IPS-NIHi11 (cell line): Measurements from ENCODE around the gene MAP3K20.
"Not testable (repeated sequence)": the region's sequence is repeated elsewhere in the genome, so short reads cannot be mapped to it uniquely, and the experiment has no call there.

Source experiments
- DNase-seq: peaks from one replicate; pipeline ENCODE4 v3.0.0; 2012; ENCODE audit warnings: mixed read lengths, low spot score

Gene MAP3K20

DNA sequence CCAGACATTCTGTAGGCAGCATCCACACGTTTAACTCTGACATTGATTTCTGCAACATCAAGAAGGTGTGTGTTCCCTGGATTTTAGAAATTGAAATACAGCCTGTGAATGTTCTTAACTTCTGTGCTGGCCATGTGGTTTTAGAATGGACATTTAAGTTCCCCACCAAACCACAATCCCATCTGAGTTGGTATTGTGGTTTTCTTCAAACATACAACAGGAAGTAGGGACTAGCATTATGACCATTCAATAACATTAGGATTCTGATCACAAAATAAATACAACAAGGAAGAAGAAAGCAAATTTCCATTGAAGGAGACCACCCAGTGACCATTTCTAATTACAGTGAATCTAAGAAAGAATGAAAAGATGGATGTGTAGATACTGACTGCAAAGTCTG, 51.2 kb downstream of the MAP3K20 start:
- no peak for DNase-seq

- not testable (repeated sequence) for DNase-seq
Measured at GRCh38 chr2:173128132-173128531, 52.5 kb downstream of the MAP3K20 start.

DNA sequence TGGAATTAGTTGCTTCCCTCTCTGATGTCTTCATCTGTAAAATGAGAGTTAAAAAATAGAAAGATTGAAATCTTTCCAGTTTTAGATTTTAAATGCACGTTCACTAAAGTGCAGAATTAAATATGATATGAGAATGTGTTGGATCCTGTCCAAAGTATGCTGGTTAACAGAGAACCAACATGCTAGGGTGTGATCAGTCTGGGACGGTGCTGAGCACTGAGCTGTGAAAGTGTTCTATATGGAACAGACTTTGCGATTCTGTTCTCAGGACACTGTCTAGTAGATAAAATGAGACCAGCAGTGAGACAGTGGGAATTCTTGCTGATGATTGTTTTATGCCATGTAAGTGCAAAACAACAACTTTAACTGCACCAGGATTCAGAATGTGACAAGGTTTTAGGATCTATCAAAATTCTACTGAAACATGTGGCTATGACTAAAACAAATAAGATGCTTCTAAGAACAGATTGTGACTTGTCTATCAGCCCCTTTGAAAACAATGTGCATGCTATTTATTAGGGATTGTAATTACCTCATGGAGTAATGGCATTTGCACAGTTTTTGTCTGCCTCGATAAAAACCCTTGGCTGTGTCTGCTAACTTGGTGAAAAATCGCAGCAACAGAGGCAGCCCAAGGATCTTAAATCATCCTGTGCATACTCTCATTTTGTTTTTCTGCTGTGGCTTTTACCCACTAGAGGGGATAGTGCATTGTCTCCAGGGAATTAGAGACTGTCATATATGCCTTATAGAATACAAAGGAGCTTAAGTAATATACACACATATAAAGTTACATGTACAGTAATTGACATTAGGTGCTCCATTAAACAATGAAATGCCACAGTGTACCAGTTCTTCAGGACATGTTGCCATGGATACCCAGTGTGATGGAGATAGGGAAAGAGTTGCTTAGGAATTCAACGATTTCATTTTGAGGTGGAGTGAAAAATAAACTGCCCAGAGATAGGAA, 55.1 kb downstream of the MAP3K20 start:
- DNase-seq: no peak

DNA sequence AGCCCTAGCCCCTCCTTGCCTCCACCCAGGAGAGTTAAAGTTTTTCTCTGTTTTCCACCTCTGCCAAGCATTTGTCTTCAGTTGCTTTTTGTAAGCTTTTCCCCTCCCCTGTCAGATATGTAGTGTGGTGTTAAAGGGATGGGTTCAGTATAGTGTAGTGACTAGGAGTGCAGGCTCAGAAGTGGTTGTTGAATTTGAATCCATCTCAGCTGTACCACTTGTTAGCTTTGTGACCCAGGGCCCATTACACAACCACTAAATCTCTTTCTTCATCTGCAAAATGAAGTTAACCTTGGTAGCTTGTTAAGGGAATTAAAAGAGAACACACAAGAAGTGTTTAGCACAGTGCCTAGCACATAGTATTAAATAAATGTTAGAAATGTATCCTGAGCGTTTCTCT, 56.9 kb downstream of the MAP3K20 start:
- no peak for DNase-seq

DNA sequence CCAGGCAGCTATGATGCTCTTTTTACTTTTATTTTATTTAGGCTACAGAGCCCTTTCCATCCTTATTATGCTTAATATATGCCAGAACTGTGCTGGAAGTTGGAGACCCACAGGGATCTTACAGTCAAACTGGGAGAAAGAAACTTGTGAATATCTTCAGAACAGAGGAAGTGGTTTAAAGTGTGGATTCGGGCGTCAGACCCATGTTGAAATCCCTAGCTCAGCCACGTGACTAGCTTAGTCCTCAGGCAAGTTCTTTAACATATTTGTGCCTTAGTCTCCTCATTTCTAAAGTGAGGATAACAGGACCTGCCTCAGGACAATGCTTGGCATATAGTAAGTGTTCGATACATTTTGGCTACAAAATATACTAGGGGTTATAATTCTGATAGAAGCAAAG, 59.1 kb downstream of the MAP3K20 start:
- DNase-seq: peak; percentile 14

- no peak for DNase-seq
Measured at GRCh38 chr2:173136067-173136466, 60.4 kb downstream of the MAP3K20 start.

GRCh38 chr2:173136599-173136998, 61.0 kb downstream of the MAP3K20 start:
- no peak for DNase-seq

DNA sequence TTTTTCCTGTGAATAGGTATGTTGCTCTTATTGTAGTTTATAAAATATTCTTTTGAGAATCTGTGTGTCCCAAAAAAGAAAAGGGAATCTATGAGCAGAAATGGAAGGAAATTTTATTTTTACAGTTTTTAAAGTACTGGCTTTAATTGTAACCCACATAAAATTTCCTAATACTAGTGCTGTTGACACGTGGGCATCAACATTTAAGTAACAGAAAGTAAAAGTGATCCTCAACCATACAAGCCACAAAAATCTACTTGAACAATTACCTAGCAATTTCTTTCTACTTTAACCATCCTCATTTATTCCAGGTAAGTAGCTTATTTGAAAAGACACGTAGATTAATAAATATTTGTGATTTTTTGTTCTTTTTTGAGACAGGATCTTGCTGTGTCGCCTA, 62.0 kb downstream of the MAP3K20 start:
- DNase-seq: no peak

GRCh38 chr2:173138962-173139361, 63.3 kb downstream of the MAP3K20 start:
- no peak for DNase-seq

DNA sequence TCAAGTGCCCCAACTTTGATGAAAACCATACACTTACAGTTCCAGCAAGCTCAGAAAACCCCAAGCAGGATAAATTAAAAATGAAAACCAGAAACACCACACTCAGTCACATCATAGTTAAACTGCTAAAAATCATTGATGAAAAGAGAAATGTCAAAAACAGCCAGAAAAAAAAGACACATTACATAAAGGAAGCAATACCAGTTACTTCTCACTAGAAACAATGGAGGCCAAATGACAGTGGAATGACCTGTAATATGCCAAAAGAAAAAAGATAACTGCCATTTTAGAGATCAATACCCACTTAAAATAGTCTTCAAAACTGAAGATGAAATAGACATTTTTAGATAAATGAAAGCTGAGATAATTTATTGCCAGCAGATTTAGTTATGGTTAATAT, 66.0 kb downstream of the MAP3K20 start:
- DNase-seq: no peak

GRCh38 chr2:173145454-173145853, 69.8 kb downstream of the MAP3K20 start:
- DNase-seq: no peak

GRCh38 chr2:173146590-173146989, 70.9 kb downstream of the MAP3K20 start:
- DNase-seq: no peak

DNA sequence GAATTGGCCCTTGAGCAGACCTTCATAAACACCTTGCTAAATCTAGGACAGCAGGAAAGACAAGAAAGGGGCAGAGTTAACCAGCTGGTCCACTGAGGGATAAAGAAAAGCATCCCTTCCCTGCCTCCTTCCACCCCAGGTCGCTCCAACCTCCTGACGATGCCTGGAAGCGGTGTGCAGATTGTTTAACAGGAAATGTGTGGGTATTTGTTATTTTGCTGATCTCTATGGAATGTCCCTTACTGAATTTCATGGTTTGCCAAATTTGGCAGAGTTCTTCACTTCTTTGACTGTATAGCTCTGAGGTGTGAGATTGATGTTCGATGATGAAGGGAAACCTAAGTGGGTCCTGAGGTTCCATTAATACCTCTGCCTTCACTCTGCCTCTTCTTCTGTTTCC, 72.9 kb downstream of the MAP3K20 start:
- DNase-seq: no peak

GRCh38 chr2:173149491-173149890, 73.8 kb downstream of the MAP3K20 start:
- DNase-seq: no peak

- no peak for DNase-seq
Measured at GRCh38 chr2:173150087-173150486, 74.4 kb downstream of the MAP3K20 start.

- DNase-seq: no peak
Measured at GRCh38 chr2:173150963-173151362, 75.3 kb downstream of the MAP3K20 start.

GRCh38 chr2:173151671-173152401, 76.2 kb downstream of the MAP3K20 start:
- DNase-seq: no peak

DNA sequence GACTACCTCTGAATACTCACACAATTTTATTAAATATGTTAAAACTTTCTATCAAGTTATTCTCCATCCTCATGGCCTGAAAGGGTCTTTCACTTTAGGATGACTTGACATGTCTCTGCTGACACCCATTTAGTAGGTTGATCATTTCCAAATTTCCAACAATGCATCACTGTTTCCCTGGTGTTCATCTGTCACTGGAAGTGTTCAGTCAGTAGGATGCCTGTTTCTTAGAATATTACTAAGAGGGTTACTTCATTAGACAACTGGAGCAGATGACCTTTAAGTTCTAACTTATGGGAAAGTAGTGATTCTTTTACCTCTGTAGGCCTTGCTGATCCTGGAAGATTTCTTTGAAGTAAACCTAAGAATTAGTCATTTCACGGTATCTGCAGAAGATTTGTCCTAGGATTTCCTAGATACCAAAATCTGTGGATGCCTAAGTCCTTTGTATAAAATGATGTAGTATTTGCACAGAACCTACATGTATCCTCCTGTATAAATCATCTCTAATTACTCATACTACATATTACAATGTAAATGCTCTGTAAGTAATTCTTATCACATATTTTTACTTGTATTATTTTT, 77.7 kb downstream of the MAP3K20 start:
- DNase-seq: no peak

DNA sequence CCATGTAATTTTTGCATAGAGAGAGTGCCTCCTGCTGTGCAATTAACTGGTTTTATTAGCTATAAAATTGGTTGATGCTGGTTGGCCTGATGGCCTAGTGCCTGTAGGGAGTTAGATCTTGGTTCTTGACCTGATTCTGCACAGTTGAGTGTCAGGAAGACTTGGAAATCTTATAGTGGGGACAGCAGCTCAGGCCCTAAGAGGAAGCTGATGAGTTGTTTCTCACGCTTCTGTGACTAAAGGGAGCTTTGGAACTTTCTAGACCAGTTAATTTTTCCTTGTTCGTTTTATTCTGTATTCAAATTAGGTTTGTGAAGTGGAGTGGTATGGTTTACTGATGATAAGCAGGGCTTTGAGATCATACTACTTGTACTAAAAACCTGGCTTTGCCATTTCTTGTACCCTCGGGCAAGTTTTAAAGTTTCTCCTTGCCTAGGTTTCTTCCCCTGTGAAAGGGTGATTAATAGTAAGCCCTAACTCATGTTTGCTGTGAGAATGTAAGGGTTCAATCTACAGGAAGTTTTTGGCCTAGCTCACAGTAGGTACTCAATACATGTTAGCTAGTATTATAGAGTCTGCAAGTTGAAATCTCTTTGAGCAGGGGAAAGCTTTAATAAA, 82.1 kb downstream of the MAP3K20 start:
- DNase-seq: no peak

GRCh38 chr2:173159791-173160463, 84.3 kb downstream of the MAP3K20 start:
- DNase-seq: peak; percentile 33

GRCh38 chr2:173160618-173161017, 85.0 kb downstream of the MAP3K20 start:
- no peak for DNase-seq

DNA sequence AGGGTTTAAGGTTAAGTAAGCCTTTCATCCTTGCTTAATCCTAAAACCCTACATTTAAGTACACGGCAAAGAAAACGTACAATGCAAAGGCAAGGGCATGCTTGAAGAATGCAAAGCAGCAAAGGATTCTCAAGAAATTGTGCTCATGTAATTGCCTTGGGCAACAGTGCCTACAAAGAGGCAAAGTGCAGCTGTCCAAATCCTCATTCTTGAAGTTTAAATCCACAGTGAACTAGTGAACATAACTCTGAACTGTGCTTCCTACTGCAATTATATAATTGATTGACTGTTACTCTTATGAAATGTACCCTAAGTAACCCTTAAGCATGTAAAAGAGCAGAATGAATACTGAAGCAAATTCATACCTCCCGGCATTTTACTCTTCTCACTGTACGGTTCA, 85.4 kb downstream of the MAP3K20 start:
- no peak for DNase-seq
